GM13977 (cell line): ENCODE results near the gene ZNF214.
"Not testable (repeated sequence)": the region's sequence is repeated elsewhere in the genome, so short reads cannot be mapped to it uniquely, and the experiment has no call there.

ENCODE experiments used
- DNase-seq: peaks from one replicate; pipeline ENCODE4 v3.0.0; 2012; ENCODE audit warnings: low spot score
- in situ Hi-C: fragments of 300-500 bp; cut with MboI; formaldehyde crosslinking; loops from one replicate; pipeline ENCODE4 v1.12.0; 2022; ENCODE audit warnings: low sequenced_read_pairs, low pct_unique_long_range_greater_than_20kb, mixed read lengths, inconsistent platforms; ENCODE audit not compliant: unreplicated experiment
- TF ChIP-seq, protein P1 (sequence below): IDR thresholded peaks from 2 replicates; pipeline ENCODE4 v1.5.1; 2012; ENCODE audit warnings: mild to moderate bottlenecking, control low read depth; ENCODE audit not compliant: insufficient read depth; ENCODE audit errors: extremely low read depth, missing control alignments

ZNF214 gene

DNA sequence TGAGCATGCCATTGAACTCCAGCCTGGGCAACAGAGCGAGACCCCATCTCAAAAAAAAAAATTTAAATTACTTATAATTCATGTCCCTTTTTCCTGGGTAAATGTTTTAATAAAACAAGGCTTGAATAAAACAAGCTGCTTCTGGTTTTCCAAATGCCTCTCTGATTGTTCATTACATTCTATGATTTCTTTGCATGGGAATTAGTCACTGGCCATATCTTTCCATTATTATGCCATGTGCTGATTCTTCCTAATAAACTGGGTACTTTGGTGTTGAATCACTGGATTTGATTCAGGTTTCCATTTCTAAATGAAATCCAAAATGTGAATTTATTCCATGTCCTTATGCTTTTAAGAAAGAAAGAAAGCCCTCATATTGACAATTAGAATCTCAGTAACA, 51.3 kb downstream of the ZNF214 start:
- DNase-seq, result no peak
- in situ Hi-C loops, result no loop called here
- TF ChIP-seq, protein P1, sequence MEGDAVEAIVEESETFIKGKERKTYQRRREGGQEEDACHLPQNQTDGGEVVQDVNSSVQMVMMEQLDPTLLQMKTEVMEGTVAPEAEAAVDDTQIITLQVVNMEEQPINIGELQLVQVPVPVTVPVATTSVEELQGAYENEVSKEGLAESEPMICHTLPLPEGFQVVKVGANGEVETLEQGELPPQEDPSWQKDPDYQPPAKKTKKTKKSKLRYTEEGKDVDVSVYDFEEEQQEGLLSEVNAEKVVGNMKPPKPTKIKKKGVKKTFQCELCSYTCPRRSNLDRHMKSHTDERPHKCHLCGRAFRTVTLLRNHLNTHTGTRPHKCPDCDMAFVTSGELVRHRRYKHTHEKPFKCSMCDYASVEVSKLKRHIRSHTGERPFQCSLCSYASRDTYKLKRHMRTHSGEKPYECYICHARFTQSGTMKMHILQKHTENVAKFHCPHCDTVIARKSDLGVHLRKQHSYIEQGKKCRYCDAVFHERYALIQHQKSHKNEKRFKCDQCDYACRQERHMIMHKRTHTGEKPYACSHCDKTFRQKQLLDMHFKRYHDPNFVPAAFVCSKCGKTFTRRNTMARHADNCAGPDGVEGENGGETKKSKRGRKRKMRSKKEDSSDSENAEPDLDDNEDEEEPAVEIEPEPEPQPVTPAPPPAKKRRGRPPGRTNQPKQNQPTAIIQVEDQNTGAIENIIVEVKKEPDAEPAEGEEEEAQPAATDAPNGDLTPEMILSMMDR, result no peak

DNA sequence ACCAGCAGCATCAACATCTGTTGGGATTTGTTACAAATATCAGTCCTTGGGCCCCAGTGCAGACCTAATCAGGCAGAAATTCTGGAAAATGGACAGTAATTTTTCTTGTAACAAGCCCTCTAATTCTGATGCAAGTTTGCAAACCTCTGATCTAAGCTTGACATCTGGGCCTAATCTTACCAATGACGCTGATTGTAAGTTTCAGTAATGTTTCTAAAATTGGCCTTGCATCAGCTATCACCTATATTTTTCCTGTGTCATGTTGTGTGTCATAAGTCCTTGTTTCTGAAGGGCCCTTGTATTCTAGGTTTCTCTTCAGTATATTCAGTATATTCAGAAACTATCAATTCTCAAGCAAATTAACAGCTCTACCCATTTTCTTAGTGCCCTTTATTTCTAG, 57.5 kb downstream of the ZNF214 start:
- DNase-seq, result peak; percentile 43
- in situ Hi-C loops, result no loop called here
- TF ChIP-seq, protein P1, result no peak

DNA sequence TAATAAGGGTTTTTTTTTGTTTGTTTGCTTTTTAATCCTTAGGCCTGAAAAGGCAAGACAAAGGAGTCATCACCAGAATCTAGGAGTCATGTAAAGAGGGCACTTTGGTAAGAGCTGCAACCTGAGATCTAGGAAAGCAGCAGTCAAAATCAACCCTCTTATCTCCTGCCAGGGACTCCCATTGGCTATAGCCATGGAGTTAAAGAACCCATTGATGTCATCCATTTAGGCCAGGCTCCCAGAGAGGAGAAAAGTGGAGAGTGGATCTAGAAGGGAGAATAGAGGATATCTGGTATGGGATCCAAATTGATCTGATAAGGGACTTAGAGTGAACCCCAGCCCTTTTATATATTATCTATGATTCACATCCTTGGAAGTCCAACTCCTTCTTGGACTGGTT, 58.0 kb downstream of the ZNF214 start:
- no peak for DNase-seq

DNA sequence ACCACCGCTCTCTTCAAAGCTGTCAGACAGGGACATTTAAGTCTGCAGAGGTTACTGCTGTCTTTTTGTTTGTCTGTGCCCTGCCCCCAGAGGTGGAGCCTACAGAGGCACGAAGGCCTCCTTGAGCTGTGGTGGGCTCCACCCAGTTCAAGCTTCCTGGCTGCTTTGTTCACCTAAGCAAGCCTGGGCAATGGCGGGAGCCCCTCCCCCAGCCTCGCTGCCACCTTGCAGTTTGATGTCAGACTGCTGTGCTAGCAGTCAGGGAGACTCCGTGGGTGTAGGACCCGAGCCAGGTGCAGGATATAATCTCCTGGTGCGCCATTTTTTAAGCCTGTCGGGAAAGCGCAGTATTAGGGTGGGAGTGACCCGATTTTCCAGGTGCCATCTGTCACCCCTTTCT, 65.9 kb downstream of the ZNF214 start:
- in situ Hi-C loops, DNase-seq: not testable (repeated sequence)

More for the DNA sequence above, 58.0 kb downstream of the ZNF214 start:
- TF ChIP-seq, protein P1, result no peak
- in situ Hi-C loops, result no loop called here
